ENCODE data around the gene RBL1. TPM values are rescaled to one million over a fixed set of nuclear protein-coding genes. Genes with fewer than 3 reads are reported as not detected.

Gene RBL1, protein sequence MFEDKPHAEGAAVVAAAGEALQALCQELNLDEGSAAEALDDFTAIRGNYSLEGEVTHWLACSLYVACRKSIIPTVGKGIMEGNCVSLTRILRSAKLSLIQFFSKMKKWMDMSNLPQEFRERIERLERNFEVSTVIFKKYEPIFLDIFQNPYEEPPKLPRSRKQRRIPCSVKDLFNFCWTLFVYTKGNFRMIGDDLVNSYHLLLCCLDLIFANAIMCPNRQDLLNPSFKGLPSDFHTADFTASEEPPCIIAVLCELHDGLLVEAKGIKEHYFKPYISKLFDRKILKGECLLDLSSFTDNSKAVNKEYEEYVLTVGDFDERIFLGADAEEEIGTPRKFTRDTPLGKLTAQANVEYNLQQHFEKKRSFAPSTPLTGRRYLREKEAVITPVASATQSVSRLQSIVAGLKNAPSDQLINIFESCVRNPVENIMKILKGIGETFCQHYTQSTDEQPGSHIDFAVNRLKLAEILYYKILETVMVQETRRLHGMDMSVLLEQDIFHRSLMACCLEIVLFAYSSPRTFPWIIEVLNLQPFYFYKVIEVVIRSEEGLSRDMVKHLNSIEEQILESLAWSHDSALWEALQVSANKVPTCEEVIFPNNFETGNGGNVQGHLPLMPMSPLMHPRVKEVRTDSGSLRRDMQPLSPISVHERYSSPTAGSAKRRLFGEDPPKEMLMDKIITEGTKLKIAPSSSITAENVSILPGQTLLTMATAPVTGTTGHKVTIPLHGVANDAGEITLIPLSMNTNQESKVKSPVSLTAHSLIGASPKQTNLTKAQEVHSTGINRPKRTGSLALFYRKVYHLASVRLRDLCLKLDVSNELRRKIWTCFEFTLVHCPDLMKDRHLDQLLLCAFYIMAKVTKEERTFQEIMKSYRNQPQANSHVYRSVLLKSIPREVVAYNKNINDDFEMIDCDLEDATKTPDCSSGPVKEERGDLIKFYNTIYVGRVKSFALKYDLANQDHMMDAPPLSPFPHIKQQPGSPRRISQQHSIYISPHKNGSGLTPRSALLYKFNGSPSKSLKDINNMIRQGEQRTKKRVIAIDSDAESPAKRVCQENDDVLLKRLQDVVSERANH
- 35.9 and 37.0 TPM in 2 replicates for total RNA-seq (2022)
- Bru-seq, nascent RNA: percentile 86 among the genes with signal in this experiment
- BruChase-seq, experiment 1, labeled RNA remaining after a 2-hour chase: percentile 82 among the genes with signal in this experiment
- BruChase-seq, experiment 2, labeled RNA remaining after a 6-hour chase: percentile 80 among the genes with signal in this experiment
- long read RNA-seq, full-length matches to known transcripts: 13 of 30 reads
- long read RNA-seq, partial matches to known transcripts: 9 of 30 reads
- long read RNA-seq, other reads (novel, unspliced or antisense): 8 of 30 reads

DNA sequence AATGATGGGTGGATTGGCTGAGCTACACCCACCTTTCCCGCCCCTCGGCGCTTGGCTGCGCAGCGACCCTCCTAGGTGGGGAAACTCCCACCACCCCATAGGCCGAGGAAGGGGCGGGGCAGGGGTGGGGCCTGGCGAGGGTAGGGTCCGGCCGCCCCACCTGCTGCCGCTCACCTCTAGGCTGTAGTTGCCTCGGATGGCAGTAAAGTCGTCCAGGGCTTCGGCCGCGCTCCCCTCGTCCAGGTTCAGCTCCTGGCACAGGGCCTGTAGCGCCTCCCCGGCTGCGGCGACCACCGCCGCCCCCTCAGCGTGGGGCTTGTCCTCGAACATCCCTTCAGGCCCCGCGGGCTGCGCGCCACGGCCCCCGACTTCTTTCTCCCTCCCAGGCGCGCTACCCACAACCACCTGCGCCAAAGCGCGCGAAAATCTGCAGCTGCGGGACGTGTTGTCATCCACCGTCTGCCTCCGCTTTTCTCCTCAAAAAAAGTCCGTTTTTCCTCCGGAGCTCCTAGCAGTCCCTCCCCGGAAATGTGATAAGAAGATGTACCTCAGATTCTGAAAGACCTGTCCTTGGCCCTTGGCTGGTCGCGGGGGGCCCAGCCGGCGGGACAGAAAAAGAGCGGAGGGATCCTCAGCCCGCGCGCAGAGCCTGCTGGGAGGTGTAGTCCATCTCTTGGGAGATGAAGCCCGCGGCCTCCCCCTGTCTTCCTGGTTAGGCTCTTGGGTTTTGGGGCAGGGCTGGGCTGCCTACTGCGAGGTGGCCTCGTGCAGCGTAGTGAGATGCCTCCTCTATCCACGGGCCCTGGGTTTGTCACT is at the start of gene RBL1:
Gene RBL1, minus strand, starts transcription at position 399 of the 816 bp plus-strand sequence. Its CDS starts 69 bp downstream, at position 330.
- TF ChIP-seq, protein P1, sequence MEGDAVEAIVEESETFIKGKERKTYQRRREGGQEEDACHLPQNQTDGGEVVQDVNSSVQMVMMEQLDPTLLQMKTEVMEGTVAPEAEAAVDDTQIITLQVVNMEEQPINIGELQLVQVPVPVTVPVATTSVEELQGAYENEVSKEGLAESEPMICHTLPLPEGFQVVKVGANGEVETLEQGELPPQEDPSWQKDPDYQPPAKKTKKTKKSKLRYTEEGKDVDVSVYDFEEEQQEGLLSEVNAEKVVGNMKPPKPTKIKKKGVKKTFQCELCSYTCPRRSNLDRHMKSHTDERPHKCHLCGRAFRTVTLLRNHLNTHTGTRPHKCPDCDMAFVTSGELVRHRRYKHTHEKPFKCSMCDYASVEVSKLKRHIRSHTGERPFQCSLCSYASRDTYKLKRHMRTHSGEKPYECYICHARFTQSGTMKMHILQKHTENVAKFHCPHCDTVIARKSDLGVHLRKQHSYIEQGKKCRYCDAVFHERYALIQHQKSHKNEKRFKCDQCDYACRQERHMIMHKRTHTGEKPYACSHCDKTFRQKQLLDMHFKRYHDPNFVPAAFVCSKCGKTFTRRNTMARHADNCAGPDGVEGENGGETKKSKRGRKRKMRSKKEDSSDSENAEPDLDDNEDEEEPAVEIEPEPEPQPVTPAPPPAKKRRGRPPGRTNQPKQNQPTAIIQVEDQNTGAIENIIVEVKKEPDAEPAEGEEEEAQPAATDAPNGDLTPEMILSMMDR (IDR thresholded peaks at IDR 0.05; ENCODE audit: insufficient read depth in 1 of 2, low read depth in 1 of 2, low read length in 1 of 2, severe bottlenecking in 1 of 2, unreplicated experiment in 1 of 2): peak; percentile 28 to 70
- H3K36me3 Mint-ChIP-seq (ENCODE audit: insufficient read depth, unreplicated experiment): peaks cover 32% of the 10 kb centered on the region
- Histone ChIP-seq H3K36me3 (ENCODE audit: control insufficient read depth, insufficient read depth, low read length) (peaks cover 3% of the 10 kb centered on the region; the same call in 1 of the 2 replicates), H3K4me3 (ENCODE audit: low read depth, low read length) (peak within 1 kb of the TSS; percentile 75), H3K9me3 (no peaks in the 10 kb centered on the region), H3K4me1 (peaks cover 12% of the 10 kb centered on the region), H3K27me3 (replicated peaks; ENCODE audit: control insufficient read depth, insufficient read depth, low read length) (no peaks in the 10 kb centered on the region)
- H3K4me1 Mint-ChIP-seq (ENCODE audit: low read depth, unreplicated experiment): peaks cover 20% of the 10 kb centered on the region
- intact Hi-C loops (cut with micrococcal nuclease; ENCODE audit: unreplicated experiment): loop anchor here (1.0 kb wide), 1 partner anchor 82 kb away; no protein-coding TSS in a partner anchor
- H3K9me3 Mint-ChIP-seq (ENCODE audit: unreplicated experiment): no peaks in the 10 kb centered on the region
- TSS peak; percentile 81 for BruUV-seq (replicated peaks)
- ChIA-PET CTCF (interaction anchor here (0.6 to 1.8 kb wide), 6 partner anchors 56 to 100 kb away, joined by 3 to 9 read pairs (median 6); partner anchors contain the start of genes MROH8 and RPN2), POLR2A (interaction anchor here (0.5 to 2.3 kb wide), 4 partner anchors 69 to 1262 kb away, joined by 3 to 38 read pairs (median 4); partner anchors contain the start of genes MROH8 and RPN2)
- DNase-seq: peak; percentile 96
- peak within 1 kb of the TSS; percentile 95 for H3K27ac Mint-ChIP-seq (ENCODE audit: unreplicated experiment)
- H3K27me3 Mint-ChIP-seq (ENCODE audit: insufficient read depth, unreplicated experiment): no peaks in the 10 kb centered on the region
- H3K4me3 Mint-ChIP-seq (ENCODE audit: unreplicated experiment): peak within 1 kb of the TSS; percentile 91

DNA sequence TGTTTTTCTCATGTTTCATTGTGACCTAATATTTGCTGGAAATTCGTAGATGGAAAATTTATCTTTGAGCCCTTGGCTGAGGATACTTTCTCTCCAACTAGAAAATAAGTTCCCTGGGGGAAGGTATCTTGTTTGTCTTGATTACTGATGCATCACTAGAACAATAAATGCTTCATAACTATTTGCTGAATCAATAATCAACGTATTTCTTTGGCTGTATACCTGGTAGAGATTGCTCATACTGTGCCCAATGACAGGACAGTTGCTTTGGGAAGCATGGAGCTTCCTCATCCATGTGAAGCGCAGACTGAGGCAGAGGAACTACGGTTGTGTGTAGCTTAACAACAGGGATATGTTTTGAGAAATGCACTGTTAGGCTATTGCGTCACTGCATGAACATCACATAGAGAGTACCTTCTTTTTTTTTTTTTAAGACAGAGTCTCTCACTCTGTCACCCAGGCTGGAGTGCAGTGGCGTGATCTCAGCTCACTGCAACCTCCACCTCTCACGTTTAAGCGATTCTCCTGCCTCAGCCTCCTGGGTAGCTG is 49.1 kb upstream of the RBL1 start:
- CTCF ChIA-PET: no interaction called here
- H3K4me3 ChIP-seq (ENCODE audit: low read depth, low read length): no peak overlapping the region
- H3K4me1 Mint-ChIP-seq (ENCODE audit: low read depth, unreplicated experiment): peaks cover 7% of the 10 kb centered on the region
- H3K36me3 ChIP-seq (ENCODE audit: control insufficient read depth, insufficient read depth, low read length): no peaks in the 10 kb centered on the region
- POLR2A ChIA-PET: no interaction called here
- BruUV-seq (replicated peaks): no TSS peak
- no peaks in the 10 kb centered on the region for H3K27me3 ChIP-seq (replicated peaks; ENCODE audit: control insufficient read depth, insufficient read depth, low read length)
- 0 out of 2 replicates have a peak, but pooled peaks cover 2% of the 10 kb centered on the region for H3K9me3 ChIP-seq
- no peak for DNase-seq
- TF ChIP-seq, protein P1 (IDR thresholded peaks at IDR 0.05; ENCODE audit: insufficient read depth in 1 of 2, low read depth in 1 of 2, low read length in 1 of 2, severe bottlenecking in 1 of 2, unreplicated experiment in 1 of 2): no peak
- H3K9me3 Mint-ChIP-seq (ENCODE audit: unreplicated experiment): no peaks in the 10 kb centered on the region
- H3K27me3 Mint-ChIP-seq (ENCODE audit: insufficient read depth, unreplicated experiment): no peaks in the 10 kb centered on the region
- no peaks in the 10 kb centered on the region for H3K36me3 Mint-ChIP-seq (ENCODE audit: insufficient read depth, unreplicated experiment)
- peaks cover 7% of the 10 kb centered on the region; the same call in 1 of the 2 replicates for H3K4me1 ChIP-seq
- H3K4me3 Mint-ChIP-seq (ENCODE audit: unreplicated experiment): no peak overlapping the region
- no peak overlapping the region for H3K27ac Mint-ChIP-seq (ENCODE audit: unreplicated experiment)
- intact Hi-C loops (cut with micrococcal nuclease; ENCODE audit: unreplicated experiment): no loop called here
